HFF-Myc (cell line): ENCODE measurements around the gene MBD3L3.
A peak's percentile ranks its signal among the peaks of the same experiment; 100 is the strongest.
"Not testable (repeated sequence)": the region's sequence is repeated elsewhere in the genome, so short reads cannot be mapped to it uniquely, and the experiment has no call there.

Experiments used
- DNase-seq: peaks from one replicate; pipeline ENCODE4 v3.0.0-alpha.2; 2011; ENCODE audit warnings: low read depth; ENCODE audit errors: extremely low read depth
- H3K4me3 ChIP-seq: replicated peaks from 2 replicates; pipeline ENCODE4 v1.5.1; 2011; ENCODE audit warnings: low read depth, mild to moderate bottlenecking, control low read depth, low read length
- CTCF ChIP-seq: IDR thresholded peaks from 2 replicates; pipeline ENCODE4 v1.5.1; 2012; ENCODE audit warnings: mild to moderate bottlenecking, low read depth, low read length, control low read depth; ENCODE audit errors: missing control alignments

The MBD3L3 gene

GRCh38 chr19:7072541-7072940 is 14.1 kb upstream of the MBD3L3 start:
- DNase-seq, result no peak
- no peak overlapping the region for H3K4me3 ChIP-seq
- TF ChIP-seq CTCF, result no peak

GRCh38 chr19:7069904-7070226 is 11.4 kb upstream of the MBD3L3 start:
- DNase-seq, result no peak
- peak overlapping the region; percentile 96 for H3K4me3 ChIP-seq
- no peak for TF ChIP-seq CTCF

DNA sequence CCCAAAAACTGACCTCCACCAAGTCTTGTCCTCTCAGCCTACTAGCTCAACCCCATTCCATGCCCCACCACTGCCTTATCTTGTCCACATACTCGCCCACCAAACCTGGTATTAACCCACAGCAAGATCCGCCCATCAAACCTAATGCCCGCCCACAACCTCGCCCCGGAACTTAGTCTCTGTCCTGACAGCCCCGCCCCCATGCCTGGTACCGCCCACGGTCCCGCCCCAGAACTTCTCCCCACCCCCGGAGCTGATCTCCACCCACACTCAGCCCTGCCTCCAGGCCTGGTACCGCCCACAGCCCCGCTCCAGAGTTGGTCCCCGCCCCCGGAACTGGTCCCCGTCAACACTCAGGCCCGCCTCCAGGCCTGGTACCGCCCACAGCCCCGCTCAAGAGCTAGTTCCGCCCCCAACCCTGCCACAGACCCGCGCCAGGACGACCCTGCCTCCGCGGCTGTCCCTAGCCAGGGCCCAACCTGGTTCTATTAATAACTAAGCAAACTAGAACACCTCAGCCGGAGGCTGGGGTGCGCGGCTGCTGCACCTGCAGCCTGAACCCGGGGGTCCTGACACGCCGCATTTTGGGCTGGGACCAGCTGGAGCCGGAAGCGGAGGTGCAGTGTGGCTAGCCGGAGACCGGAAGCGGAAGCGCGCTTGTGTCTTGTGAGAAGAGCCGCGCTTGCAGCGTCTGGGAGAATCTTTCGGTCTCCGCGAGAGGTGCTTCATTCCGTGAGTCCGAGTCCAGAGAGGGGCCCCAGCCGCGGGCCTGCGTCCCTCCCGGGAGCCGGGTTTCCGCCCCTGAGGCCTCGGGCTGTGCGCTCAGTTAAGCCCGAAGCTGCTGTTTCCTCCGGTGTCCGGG is 10.8 kb upstream of the MBD3L3 start, which contains the start of gene ZNF557:
Gene ZNF557, plus strand, starts transcription at position 662 of the 862 bp plus-strand sequence. CDS start 5,372 bp downstream, outside the sequence.
- DNase-seq, result peak; percentile 84
- no peak for TF ChIP-seq CTCF
- H3K4me3 ChIP-seq, result peak within 1 kb of the TSS; percentile 96

DNA sequence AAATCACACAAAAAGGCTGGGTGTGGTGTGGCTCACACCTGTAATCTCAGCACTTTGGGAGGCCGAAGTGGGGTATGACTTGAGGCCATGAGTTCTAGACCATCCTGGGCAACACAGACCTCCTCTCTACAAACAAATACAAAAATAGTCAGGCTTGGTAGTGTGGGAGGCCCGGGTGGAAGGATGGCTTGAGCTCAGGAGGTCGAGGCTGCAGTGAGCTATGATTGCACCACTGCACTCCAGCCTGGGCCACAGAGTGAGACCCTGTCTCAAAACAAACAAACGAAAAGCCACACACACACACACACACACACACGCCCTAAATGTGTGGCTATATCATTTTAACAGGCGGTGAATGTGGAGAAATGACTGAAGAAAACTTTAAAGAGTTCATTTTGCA is 10.1 kb upstream of the MBD3L3 start:
- no peak for TF ChIP-seq CTCF
- no peak for DNase-seq
- H3K4me3 ChIP-seq, result no peak overlapping the region

DNA sequence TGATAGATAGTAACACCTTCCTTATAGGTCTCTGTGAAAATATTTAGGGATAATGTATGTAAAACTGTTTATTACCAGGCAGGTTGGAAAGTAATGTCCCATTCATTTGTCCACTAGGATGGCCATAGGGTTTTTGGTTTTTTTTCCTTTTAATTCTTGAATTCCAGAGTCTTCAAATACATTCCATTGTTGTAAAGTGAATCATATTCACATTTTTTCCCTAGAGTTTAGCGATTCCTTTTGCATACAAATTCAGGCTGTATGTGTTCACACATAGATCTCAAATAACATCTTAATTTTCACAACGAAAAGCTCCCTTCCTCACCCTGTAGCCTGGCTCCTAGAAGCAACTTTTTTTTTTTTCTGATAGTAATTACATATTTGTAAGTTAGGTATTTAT is 9.2 kb upstream of the MBD3L3 start:
- no peak for DNase-seq
- H3K4me3 ChIP-seq, result no peak overlapping the region
- no peak for TF ChIP-seq CTCF

DNA sequence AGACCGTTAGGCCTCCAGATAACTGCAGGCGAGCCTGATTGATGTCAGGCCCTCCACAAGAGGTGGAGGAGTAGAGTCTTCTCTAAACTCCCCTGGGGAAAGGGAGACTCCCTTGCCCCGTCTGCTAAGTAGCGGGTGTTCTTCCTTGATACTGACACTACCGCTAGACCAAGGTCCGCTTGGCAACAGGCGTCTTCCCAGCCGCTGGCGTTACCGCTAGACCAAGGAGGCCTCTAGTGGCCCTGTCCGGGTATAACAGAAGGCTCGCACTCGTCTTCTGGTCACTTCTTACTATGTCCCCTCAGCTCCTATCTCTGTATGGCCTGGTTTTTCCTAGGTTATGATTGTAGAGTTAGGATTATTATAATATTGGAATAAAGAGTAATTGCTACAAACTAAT is 8.6 kb upstream of the MBD3L3 start:
- not testable (repeated sequence) for DNase-seq, H3K4me3 ChIP-seq
- TF ChIP-seq CTCF, result peak; percentile 45
